GM23338 (cell line): ENCODE data around the gene BDH1. TPM values are rescaled to one million over a fixed set of nuclear protein-coding genes. Genes with fewer than 3 reads are reported as not detected.

ENCODE experiments used
- ATAC-seq: fragments of 200-7000 bp; cut with Tn5 transposase; 3 replicates; pipeline ENCODE4 v1.9.1; 2020
- DNase-seq: peaks from one replicate; pipeline ENCODE4 v3.0.0-alpha.2; 2015; ENCODE audit warnings: low spot score
- H2AFZ ChIP-seq: fragments of 200-600 bp; sonication (generic); 2 replicates; pipeline ENCODE4 v1.8.0; 2016; ENCODE audit warnings: antibody characterized with exemption, mild to moderate bottlenecking, moderate library complexity
- H3F3A ChIP-seq: fragments of 200-600 bp; sonication (generic); replicated peaks from 2 replicates; pipeline ENCODE4 v1.8.0; 2017; ENCODE audit warnings: antibody characterized with exemption, mixed run types, low read depth
- H3K27ac ChIP-seq: fragments of 200-600 bp; sonication (generic); 2 replicates; pipeline ENCODE4 v1.6.1; 2016; ENCODE audit warnings: low read depth
- H3K27me3 ChIP-seq: fragments of 200-600 bp; sonication (generic); 2 replicates; pipeline ENCODE4 v1.8.0; 2016; ENCODE audit warnings: mild to moderate bottlenecking, mixed run types, moderate library complexity; ENCODE audit not compliant: insufficient read depth
- H3K36me3 ChIP-seq: fragments of 200-600 bp; sonication (generic); 2 replicates; pipeline ENCODE4 v1.8.0; 2016; ENCODE audit warnings: mild to moderate bottlenecking; ENCODE audit not compliant: insufficient read depth
- H3K4me1 ChIP-seq: fragments of 200-600 bp; sonication (generic); 2 replicates; pipeline ENCODE4 v1.8.0; 2016; ENCODE audit warnings: mild to moderate bottlenecking, moderate library complexity; ENCODE audit not compliant: insufficient read depth
- H3K4me2 ChIP-seq: fragments of 200-600 bp; sonication (generic); 2 replicates; pipeline ENCODE4 v1.7.1; 2017; ENCODE audit warnings: mixed run types
- H3K4me3 ChIP-seq: fragments of 200-600 bp; sonication (generic); 2 replicates; pipeline ENCODE4 v1.6.1; 2016; ENCODE audit warnings: mixed run types
- H3K79me2 ChIP-seq: fragments of 200-600 bp; sonication (generic); replicated peaks from 2 replicates; pipeline ENCODE4 v1.8.0; 2017; ENCODE audit warnings: mild to moderate bottlenecking; ENCODE audit not compliant: insufficient read depth
- H3K9me2 ChIP-seq: fragments of 200-600 bp; sonication (generic); 2 replicates; pipeline ENCODE4 v1.8.0; 2017; ENCODE audit not compliant: insufficient read depth
- H4K20me1 ChIP-seq: fragments of 200-600 bp; sonication (generic); replicated peaks from 2 replicates; pipeline ENCODE4 v1.8.0; 2017; ENCODE audit warnings: mild to moderate bottlenecking; ENCODE audit not compliant: insufficient read depth
- H3K27ac Mint-ChIP-seq: 2 replicates; pipeline ENCODE4 v1.8.0; 2020; ENCODE audit warnings: inconsistent platforms, mild to moderate bottlenecking, moderate library complexity, mixed read lengths
- H3K27me3 Mint-ChIP-seq: 3 replicates; pipeline ENCODE4 v1.8.0; 2022; ENCODE audit warnings: low read depth, mild to moderate bottlenecking, moderate library complexity, mixed read lengths, inconsistent platforms; ENCODE audit not compliant: insufficient read depth, poor library complexity
- H3K36me3 Mint-ChIP-seq: 3 replicates; pipeline ENCODE4 v1.8.0; 2021; ENCODE audit warnings: low read depth, mild to moderate bottlenecking, inconsistent platforms, moderate library complexity, mixed read lengths
- H3K4me1 Mint-ChIP-seq: 3 replicates; pipeline ENCODE4 v1.8.0; 2020; ENCODE audit warnings: mild to moderate bottlenecking, inconsistent platforms, mixed read lengths
- H3K4me3 Mint-ChIP-seq: 3 replicates; pipeline ENCODE4 v1.8.0; 2021; ENCODE audit warnings: moderate library complexity, mild to moderate bottlenecking, inconsistent platforms, mixed read lengths
- H3K9me3 Mint-ChIP-seq: 3 replicates; pipeline ENCODE4 v1.8.0; 2020; ENCODE audit warnings: moderate library complexity, mild to moderate bottlenecking, inconsistent platforms, mixed read lengths
- CREB1 ChIP-seq: fragments of 250-450 bp; sonication (Bioruptor Pico); IDR thresholded peaks from 2 replicates; pipeline ENCODE4 v1.5.0; 2020; ENCODE audit warnings: low read depth, mild to moderate bottlenecking, moderate library complexity
- EZH2 ChIP-seq: fragments of 200-600 bp; sonication (generic); IDR thresholded peaks from one replicate; pipeline ENCODE4 v1.8.0; 2017; ENCODE audit warnings: antibody characterized with exemption, mild to moderate bottlenecking, low read depth; ENCODE audit not compliant: unreplicated experiment
- EZH2phosphoT487 ChIP-seq: fragments of 200-600 bp; sonication (generic); IDR thresholded peaks from one replicate; pipeline ENCODE4 v1.8.1; 2018; ENCODE audit warnings: antibody characterized with exemption; ENCODE audit not compliant: unreplicated experiment
- NANOG ChIP-seq: IDR thresholded peaks from 2 replicates; pipeline ENCODE4 v1.6.1; 2016; ENCODE audit warnings: antibody characterized with exemption, borderline replicate concordance
- POLR2AphosphoS5 ChIP-seq: IDR thresholded peaks from 2 replicates; pipeline ENCODE4 v1.6.1; 2016; ENCODE audit warnings: antibody characterized with exemption, low read depth
- STAT1 ChIP-seq: IDR thresholded peaks from one replicate; pipeline ENCODE4 v1.6.1; 2016; ENCODE audit warnings: antibody characterized with exemption; ENCODE audit not compliant: unreplicated experiment
- ZNF331 ChIP-seq: fragments of 250-450 bp; sonication (Bioruptor Pico); IDR thresholded peaks from 2 replicates; pipeline ENCODE4 v1.5.0; 2020; ENCODE audit warnings: low read depth, mild to moderate bottlenecking, moderate library complexity
- polyA plus RNA-seq: library from polyadenylated mRNA; unstranded; fragments of >200 nt; fragmentation: Nextera tagmentation; extraction: Ambion mirVana; gene quantifications from 2 replicates; pipeline ENCODE4 v1.2.1, GENCODE V29; 2016
- total RNA-seq: library from RNA; depleted of rRNA; stranded (reverse); fragments of >200 nt; shearing (Covaris generic); gene quantifications from 2 replicates; pipeline ENCODE4 v1.2.3, GENCODE V29; 2014
- TF ChIP-seq, protein P1 (sequence below), 2 experiments: fragments of 200-600 bp in 1 of 2; sonication (generic) in 1 of 2; conservative IDR thresholded peaks; 2 replicates each; pipeline versions ENCODE4 v1.5.1 to v1.6.1; 2016 to 2017; ENCODE audit warnings: antibody characterized with exemption in 2 of 2, low read depth in 2 of 2, mild to moderate bottlenecking in 2 of 2, moderate library complexity in 1 of 2
- TF ChIP-seq, protein P2 (sequence below): IDR thresholded peaks from one replicate; pipeline ENCODE4 v1.6.1; 2018; ENCODE audit warnings: antibody characterized with exemption; ENCODE audit not compliant: unreplicated experiment
- TF ChIP-seq, protein P3 (sequence below): IDR thresholded peaks from 2 replicates; pipeline ENCODE4 v1.6.1; 2016; ENCODE audit warnings: antibody characterized with exemption

Gene BDH1
- total and polyA plus RNA-seq, 2 experiments from 2014 or later: 18.1 to 19.3 TPM

DNA sequence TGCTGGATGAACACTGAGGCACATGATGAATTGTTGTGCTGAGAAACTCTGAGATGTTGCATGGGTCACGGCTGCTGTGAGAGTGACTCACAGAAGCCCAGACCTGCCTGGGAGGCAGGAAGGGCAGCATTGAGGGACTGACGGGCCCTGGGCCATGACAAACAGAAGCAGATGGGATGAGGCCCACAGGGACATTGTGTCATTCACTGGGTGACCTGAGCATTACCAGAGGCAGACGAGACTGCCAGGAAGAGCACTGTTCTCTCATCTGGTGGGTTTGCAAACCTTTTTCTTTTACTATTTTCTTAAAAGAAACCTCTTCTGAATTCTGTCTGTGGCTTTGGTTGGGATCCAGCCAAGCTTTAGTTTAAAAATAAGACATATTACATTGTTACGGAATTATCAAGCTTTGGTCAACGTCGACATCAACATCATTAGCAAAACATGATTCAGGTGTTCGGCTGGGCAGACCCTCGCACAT, 67.8 kb downstream of the BDH1 start (continued):
- TF ChIP-seq ZNF331 (CRISPR knock-in tag): no peak
- TF ChIP-seq NANOG: no peak
- no peak for TF ChIP-seq POLR2AphosphoS5
- TF ChIP-seq, protein P1, sequence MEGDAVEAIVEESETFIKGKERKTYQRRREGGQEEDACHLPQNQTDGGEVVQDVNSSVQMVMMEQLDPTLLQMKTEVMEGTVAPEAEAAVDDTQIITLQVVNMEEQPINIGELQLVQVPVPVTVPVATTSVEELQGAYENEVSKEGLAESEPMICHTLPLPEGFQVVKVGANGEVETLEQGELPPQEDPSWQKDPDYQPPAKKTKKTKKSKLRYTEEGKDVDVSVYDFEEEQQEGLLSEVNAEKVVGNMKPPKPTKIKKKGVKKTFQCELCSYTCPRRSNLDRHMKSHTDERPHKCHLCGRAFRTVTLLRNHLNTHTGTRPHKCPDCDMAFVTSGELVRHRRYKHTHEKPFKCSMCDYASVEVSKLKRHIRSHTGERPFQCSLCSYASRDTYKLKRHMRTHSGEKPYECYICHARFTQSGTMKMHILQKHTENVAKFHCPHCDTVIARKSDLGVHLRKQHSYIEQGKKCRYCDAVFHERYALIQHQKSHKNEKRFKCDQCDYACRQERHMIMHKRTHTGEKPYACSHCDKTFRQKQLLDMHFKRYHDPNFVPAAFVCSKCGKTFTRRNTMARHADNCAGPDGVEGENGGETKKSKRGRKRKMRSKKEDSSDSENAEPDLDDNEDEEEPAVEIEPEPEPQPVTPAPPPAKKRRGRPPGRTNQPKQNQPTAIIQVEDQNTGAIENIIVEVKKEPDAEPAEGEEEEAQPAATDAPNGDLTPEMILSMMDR (conservative IDR thresholded peaks at IDR 0.05; ENCODE audit: low read depth in 2 of 2): no peak

DNA sequence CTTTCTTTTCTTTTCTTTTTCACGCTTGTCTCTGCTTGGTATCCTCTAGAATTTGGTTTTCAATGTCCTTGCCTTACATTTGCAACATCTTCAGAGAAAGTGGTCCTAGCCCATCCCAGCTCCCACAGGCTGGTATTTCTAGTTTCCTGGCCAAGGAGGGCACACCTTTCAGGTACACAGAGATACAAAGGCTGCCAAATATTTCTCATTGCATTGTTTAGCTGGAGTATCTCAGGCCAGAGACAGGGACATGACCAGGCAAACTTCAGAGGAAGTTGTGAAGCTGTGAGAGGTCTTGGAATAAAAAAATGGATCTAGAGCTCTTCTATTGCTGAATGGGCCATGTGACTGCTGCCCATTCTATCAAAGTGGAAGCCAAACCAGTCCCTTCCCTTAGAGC, 68.9 kb downstream of the BDH1 start:
- H3K36me3 ChIP-seq: no peaks in the 10 kb centered on the region
- no peaks in the 10 kb centered on the region for H4K20me1 ChIP-seq
- H3K36me3 Mint-ChIP-seq: no peaks in the 10 kb centered on the region
- no peak overlapping the region for H3K4me2 ChIP-seq
- H3K27ac ChIP-seq: no peak overlapping the region
- H3K4me1 Mint-ChIP-seq: peaks cover 18% of the 10 kb centered on the region
- TF ChIP-seq EZH2phosphoT487 (no peak), POLR2AphosphoS5 (no peak), NANOG (no peak), STAT1 (no peak), CREB1 (CRISPR knock-in tag) (no peak), EZH2 (no peak)
- TF ChIP-seq, protein P2, sequence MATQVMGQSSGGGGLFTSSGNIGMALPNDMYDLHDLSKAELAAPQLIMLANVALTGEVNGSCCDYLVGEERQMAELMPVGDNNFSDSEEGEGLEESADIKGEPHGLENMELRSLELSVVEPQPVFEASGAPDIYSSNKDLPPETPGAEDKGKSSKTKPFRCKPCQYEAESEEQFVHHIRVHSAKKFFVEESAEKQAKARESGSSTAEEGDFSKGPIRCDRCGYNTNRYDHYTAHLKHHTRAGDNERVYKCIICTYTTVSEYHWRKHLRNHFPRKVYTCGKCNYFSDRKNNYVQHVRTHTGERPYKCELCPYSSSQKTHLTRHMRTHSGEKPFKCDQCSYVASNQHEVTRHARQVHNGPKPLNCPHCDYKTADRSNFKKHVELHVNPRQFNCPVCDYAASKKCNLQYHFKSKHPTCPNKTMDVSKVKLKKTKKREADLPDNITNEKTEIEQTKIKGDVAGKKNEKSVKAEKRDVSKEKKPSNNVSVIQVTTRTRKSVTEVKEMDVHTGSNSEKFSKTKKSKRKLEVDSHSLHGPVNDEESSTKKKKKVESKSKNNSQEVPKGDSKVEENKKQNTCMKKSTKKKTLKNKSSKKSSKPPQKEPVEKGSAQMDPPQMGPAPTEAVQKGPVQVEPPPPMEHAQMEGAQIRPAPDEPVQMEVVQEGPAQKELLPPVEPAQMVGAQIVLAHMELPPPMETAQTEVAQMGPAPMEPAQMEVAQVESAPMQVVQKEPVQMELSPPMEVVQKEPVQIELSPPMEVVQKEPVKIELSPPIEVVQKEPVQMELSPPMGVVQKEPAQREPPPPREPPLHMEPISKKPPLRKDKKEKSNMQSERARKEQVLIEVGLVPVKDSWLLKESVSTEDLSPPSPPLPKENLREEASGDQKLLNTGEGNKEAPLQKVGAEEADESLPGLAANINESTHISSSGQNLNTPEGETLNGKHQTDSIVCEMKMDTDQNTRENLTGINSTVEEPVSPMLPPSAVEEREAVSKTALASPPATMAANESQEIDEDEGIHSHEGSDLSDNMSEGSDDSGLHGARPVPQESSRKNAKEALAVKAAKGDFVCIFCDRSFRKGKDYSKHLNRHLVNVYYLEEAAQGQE: no peak
- TF ChIP-seq, protein P3, sequence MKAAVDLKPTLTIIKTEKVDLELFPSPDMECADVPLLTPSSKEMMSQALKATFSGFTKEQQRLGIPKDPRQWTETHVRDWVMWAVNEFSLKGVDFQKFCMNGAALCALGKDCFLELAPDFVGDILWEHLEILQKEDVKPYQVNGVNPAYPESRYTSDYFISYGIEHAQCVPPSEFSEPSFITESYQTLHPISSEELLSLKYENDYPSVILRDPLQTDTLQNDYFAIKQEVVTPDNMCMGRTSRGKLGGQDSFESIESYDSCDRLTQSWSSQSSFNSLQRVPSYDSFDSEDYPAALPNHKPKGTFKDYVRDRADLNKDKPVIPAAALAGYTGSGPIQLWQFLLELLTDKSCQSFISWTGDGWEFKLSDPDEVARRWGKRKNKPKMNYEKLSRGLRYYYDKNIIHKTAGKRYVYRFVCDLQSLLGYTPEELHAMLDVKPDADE: no peak
- DNase-seq (no peak), ATAC-seq (no peak)
- no peak overlapping the region for H3K4me3 Mint-ChIP-seq
- no peak overlapping the region; the same call in 1 of the 2 replicates for H2AFZ ChIP-seq
- H3K27me3 ChIP-seq: no peaks in the 10 kb centered on the region
- peaks cover 5% of the 10 kb centered on the region for H3K27me3 Mint-ChIP-seq
- H3K4me1 ChIP-seq: peaks cover 16% of the 10 kb centered on the region
- no peak overlapping the region for H3K4me3 ChIP-seq
- no peaks in the 10 kb centered on the region for H3K9me2 ChIP-seq
- H3K9me3 Mint-ChIP-seq: no peaks in the 10 kb centered on the region; the same call in 2 of the 3 replicates
- no peaks in the 10 kb centered on the region for H3F3A ChIP-seq
- H3K79me2 ChIP-seq: no peaks in the 10 kb centered on the region
- H3K27ac Mint-ChIP-seq: no peak overlapping the region
